Uterus (tissue), 2 donors: ENCODE measurements around the gene CILP2.

Source experiments
- POLR2A ChIP-seq, 2 donors: fragments of 450-650 bp; IDR thresholded peaks; one replicate each; pipeline ENCODE4 v1.6.1; 2016; ENCODE audit warnings: antibody characterized with exemption in 2 of 2, mild to moderate bottlenecking in 1 of 2, moderate library complexity in 1 of 2
- TF ChIP-seq, protein P1 (sequence below), 4 experiments: fragments of 200-600 bp in 2 of 4; fragments of 450-650 bp in 2 of 4; sonication (generic) in 2 of 4; IDR thresholded peaks; one replicate each; pipeline ENCODE4 v1.5.1; 2016 to 2019; ENCODE audit warnings: antibody characterized with exemption in 4 of 4, mild to moderate bottlenecking in 2 of 4, moderate library complexity in 1 of 4

DNA sequence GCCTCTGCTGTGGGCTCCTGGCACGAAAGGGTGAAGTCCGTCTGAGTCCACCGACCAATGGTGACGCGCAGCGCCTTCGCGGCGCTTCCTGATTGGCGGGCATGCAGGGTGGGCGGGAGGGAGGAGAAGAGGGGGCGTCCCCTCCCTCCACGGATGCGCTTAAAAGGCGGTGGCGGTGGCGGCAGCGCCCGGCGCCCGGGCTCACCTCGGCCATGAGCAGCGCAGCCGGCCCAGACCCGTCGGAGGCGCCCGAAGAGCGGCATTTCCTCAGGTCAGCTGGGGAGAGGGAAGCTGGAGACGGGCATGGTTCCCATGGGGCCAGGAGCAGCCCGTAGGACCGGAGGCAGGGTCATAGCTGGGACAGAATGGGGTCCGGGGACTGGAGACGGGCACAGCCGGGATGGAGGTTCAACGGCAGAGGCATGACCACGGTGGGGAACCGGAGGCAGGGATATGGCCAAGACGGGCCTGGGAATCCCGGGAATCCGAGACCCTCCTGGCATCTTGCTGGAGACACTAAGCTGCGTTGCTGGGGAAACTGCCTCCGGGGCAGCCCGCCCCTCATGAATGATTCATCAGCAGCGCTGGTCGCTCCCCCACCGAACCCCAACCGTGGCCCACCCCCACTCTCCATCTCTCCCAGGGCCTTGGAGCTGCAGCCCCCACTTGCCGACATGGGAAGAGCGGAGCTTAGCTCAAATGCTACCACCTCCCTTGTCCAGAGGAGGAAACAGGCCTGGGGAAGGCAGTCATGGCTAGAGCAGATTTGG, 9.2 kb upstream of the CILP2 start, which contains the start of gene YJEFN3:
- TF ChIP-seq POLR2A (IDR thresholded peaks at IDR 0.05), result no peak
- TF ChIP-seq, protein P1, sequence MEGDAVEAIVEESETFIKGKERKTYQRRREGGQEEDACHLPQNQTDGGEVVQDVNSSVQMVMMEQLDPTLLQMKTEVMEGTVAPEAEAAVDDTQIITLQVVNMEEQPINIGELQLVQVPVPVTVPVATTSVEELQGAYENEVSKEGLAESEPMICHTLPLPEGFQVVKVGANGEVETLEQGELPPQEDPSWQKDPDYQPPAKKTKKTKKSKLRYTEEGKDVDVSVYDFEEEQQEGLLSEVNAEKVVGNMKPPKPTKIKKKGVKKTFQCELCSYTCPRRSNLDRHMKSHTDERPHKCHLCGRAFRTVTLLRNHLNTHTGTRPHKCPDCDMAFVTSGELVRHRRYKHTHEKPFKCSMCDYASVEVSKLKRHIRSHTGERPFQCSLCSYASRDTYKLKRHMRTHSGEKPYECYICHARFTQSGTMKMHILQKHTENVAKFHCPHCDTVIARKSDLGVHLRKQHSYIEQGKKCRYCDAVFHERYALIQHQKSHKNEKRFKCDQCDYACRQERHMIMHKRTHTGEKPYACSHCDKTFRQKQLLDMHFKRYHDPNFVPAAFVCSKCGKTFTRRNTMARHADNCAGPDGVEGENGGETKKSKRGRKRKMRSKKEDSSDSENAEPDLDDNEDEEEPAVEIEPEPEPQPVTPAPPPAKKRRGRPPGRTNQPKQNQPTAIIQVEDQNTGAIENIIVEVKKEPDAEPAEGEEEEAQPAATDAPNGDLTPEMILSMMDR (IDR thresholded peaks at IDR 0.05), result no peak
